K562 (cell line): ENCODE measurements around the gene APOC1. TPM values are rescaled to one million over a fixed set of nuclear protein-coding genes. Genes with fewer than 3 reads are reported as not detected.

Source experiments
- CBFA2T2 ChIP-seq: fragments of 450-650 bp; conservative IDR thresholded peaks from 2 replicates; pipeline ENCODE4 v1.6.1; 2017; ENCODE audit warnings: mild to moderate bottlenecking
- CBFB ChIP-seq: sonication (generic); formaldehyde crosslinking; IDR thresholded peaks from 2 replicates; pipeline ENCODE4 v1.4.0; 2020; ENCODE audit warnings: mild to moderate bottlenecking, missing genetic modification reagents
- CBX2 ChIP-seq: fragments of 200-600 bp; sonication (generic); IDR thresholded peaks from one replicate; pipeline ENCODE4 v1.6.1; 2012; ENCODE audit warnings: mild to moderate bottlenecking, low read length, inconsistent platforms; ENCODE audit not compliant: insufficient read depth, poor library complexity, severe bottlenecking
- CCNT2 ChIP-seq: IDR thresholded peaks from 2 replicates; pipeline ENCODE4 v1.6.1; 2011; ENCODE audit warnings: borderline replicate concordance, low read depth, mild to moderate bottlenecking, moderate library complexity, mixed read lengths, low read length; ENCODE audit not compliant: insufficient read length; ENCODE audit errors: extremely low read depth
- CHD1 ChIP-seq: fragments of 200-600 bp; sonication (generic); IDR thresholded peaks from one replicate; pipeline ENCODE4 v1.6.1; 2012; ENCODE audit warnings: mild to moderate bottlenecking, moderate library complexity, low read length, inconsistent platforms
- EP400 ChIP-seq: fragments of 450-650 bp; IDR thresholded peaks from 2 replicates; pipeline ENCODE4 v1.6.1; 2017; ENCODE audit warnings: antibody characterized with exemption, mild to moderate bottlenecking, moderate library complexity
- HCFC1 ChIP-seq: IDR thresholded peaks from 2 replicates; pipeline ENCODE4 v1.6.1; 2012; ENCODE audit warnings: low read depth, low read length, improper control_type of control experiment
- IRF2 ChIP-seq: sonication (generic); formaldehyde crosslinking; IDR thresholded peaks from 2 replicates; pipeline ENCODE4 v1.8.1; 2022; ENCODE audit warnings: mild to moderate bottlenecking, missing genetic modification reagents
- RBFOX2 ChIP-seq: fragments of 200-400 bp; formaldehyde crosslinking; IDR thresholded peaks from 2 replicates; pipeline ENCODE4 v1.6.1; 2017; ENCODE audit warnings: low read depth, mild to moderate bottlenecking, low read length, moderate library complexity
- TAF7 ChIP-seq: fragments of 450-650 bp; IDR thresholded peaks from 2 replicates; pipeline ENCODE4 v1.6.1; 2016; ENCODE audit warnings: missing genetic modification characterization, missing compliant biosample characterization
- TCFL5 ChIP-seq: fragments of 250-450 bp; sonication (Bioruptor Pico); conservative IDR thresholded peaks from 2 replicates; pipeline ENCODE4 v1.6.1; 2021; ENCODE audit warnings: mild to moderate bottlenecking, moderate library complexity, matching md5 sums
- XRCC3 ChIP-seq: fragments of 450-650 bp; IDR thresholded peaks from 2 replicates; pipeline ENCODE4 v1.6.1; 2017; ENCODE audit warnings: mild to moderate bottlenecking, moderate library complexity
- ZNF133 ChIP-seq: fragments of 250-450 bp; sonication (Bioruptor Pico); IDR thresholded peaks from 2 replicates; pipeline ENCODE4 v1.4.0; 2020; ENCODE audit warnings: mild to moderate bottlenecking
- ZNF408 ChIP-seq: fragments of 250-450 bp; sonication (Bioruptor Pico); IDR thresholded peaks from 2 replicates; pipeline ENCODE4 v1.4.0; 2020; ENCODE audit warnings: low read depth, mild to moderate bottlenecking, moderate library complexity
- ZNF551 ChIP-seq: fragments of 250-450 bp; sonication (Bioruptor Pico); IDR thresholded peaks from 2 replicates; pipeline ENCODE4 v1.5.0; 2021; ENCODE audit warnings: mild to moderate bottlenecking, moderate library complexity
- polyA plus RNA-seq, 8 experiments: library from polyadenylated mRNA; depleted of rRNA in 4 of 8; stranded (reverse) in 5 of 8; unstranded in 3 of 8; fragments of >200 nt; fragmentation: Nextera tagmentation in 2 of 8; fragmentation: Illumina TruSeq in 1 of 8; extraction: Ambion mirVana in 2 of 8; extraction: Trizol in 1 of 8; gene quantifications; 2 replicates each; pipeline versions ENCODE4 v1.2.1 to v1.2.3, GENCODE V29; 2011 to 2014; ENCODE audit warnings: inconsistent platforms in 1 of 8, missing spikeins in 1 of 8
- total RNA-seq, 7 experiments: library from RNA; depleted of rRNA in 6 of 7; stranded (reverse); fragments of >200 nt in 6 of 7; fragmentation: Illumina TruSeq in 2 of 7; extraction: Trizol in 2 of 7; gene quantifications; 2 replicates each; pipeline versions ENCODE4 v1.2.1 to v1.2.3, GENCODE V29; 2011 to 2021; ENCODE audit warnings: low replicate concordance in 1 of 7
- TF ChIP-seq, protein P1 (sequence below), 2 experiments: fragments of 250-450 bp in 1 of 2; fragments of 450-650 bp in 1 of 2; sonication (Bioruptor Pico) in 1 of 2; IDR thresholded peaks; 2 replicates each; pipeline versions ENCODE4 v1.6.1 to v1.8.0; 2016 to 2021; ENCODE audit warnings: mild to moderate bottlenecking in 2 of 2, moderate library complexity in 2 of 2, missing compliant biosample characterization in 1 of 2, missing genetic modification characterization in 1 of 2
- TF ChIP-seq, protein P2 (sequence below): sonication (generic); formaldehyde crosslinking; IDR thresholded peaks from 2 replicates; pipeline ENCODE4 v1.8.0; 2023; ENCODE audit warnings: missing genetic modification reagents, mild to moderate bottlenecking, borderline replicate concordance
- TF ChIP-seq, protein P3 (sequence below), 2 experiments: fragments of 150-350 bp in 1 of 2; IDR thresholded peaks; 2 replicates each; pipeline ENCODE4 v1.6.1; 2012 to 2016; ENCODE audit warnings: low read depth in 2 of 2, low read length in 2 of 2, mild to moderate bottlenecking in 1 of 2, moderate library complexity in 1 of 2

Gene APOC1
- total and polyA plus RNA-seq, 9 of the 15 experiments (the other 6 are each of a cell fraction or from before 2014, with no cell fraction given), result 115 to 408 (median 220) TPM

DNA sequence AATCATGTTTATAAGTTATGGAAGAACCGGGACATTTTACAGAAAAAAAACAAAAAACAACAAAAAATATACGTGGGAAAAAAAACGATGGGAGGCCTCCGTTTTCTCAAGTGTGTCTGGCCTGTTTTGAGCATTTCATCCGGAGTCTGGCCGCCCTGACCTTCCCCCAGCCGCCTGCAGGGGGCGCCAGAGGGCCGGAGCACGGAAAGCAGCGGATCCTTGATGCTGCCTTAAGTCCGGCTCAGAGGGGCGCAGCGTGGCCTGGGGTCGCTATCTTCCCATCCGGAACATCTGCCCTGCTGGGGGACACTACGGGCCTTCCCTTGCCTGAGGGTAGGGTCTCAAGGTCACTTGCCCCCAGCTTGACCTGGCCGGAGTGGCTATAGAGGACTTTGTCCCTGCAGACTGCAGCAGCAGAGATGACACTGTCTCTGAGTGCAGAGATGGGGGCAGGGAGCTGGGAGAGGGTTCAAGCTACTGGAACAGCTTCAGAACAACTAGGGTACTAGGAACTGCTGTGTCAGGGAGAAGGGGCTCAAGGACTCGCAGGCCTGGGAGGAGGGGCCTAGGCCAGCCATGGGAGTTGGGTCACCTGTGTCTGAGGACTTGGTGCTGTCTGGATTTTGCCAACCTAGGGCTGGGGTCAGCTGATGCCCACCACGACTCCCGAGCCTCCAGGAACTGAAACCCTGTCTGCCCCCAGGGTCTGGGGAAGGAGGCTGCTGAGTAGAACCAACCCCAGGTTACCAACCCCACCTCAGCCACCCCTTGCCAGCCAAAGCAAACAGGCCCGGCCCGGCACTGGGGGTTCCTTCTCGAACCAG is 10.6 kb upstream of the APOC1 start (continued):
- no peak for TF ChIP-seq CBFB
- no peak for TF ChIP-seq ZNF551 (CRISPR knock-in tag)
- TF ChIP-seq IRF2 (CRISPR knock-in tag), result no peak
- TF ChIP-seq, protein P1, sequence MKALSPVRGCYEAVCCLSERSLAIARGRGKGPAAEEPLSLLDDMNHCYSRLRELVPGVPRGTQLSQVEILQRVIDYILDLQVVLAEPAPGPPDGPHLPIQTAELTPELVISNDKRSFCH (CRISPR knock-in tag; IDR thresholded peaks at IDR 0.05), result no peak
- TF ChIP-seq, protein P1 (tag; IDR thresholded peaks at IDR 0.05), result no peak
- TF ChIP-seq TCFL5 (CRISPR knock-in tag), result no peak
- TF ChIP-seq ZNF133 (CRISPR knock-in tag), result no peak
- no peak for TF ChIP-seq CBX2
- no peak for TF ChIP-seq CBFA2T2
- TF ChIP-seq CCNT2, result peak; percentile 13
- peak; percentile 56 for TF ChIP-seq RBFOX2
- TF ChIP-seq, protein P2, sequence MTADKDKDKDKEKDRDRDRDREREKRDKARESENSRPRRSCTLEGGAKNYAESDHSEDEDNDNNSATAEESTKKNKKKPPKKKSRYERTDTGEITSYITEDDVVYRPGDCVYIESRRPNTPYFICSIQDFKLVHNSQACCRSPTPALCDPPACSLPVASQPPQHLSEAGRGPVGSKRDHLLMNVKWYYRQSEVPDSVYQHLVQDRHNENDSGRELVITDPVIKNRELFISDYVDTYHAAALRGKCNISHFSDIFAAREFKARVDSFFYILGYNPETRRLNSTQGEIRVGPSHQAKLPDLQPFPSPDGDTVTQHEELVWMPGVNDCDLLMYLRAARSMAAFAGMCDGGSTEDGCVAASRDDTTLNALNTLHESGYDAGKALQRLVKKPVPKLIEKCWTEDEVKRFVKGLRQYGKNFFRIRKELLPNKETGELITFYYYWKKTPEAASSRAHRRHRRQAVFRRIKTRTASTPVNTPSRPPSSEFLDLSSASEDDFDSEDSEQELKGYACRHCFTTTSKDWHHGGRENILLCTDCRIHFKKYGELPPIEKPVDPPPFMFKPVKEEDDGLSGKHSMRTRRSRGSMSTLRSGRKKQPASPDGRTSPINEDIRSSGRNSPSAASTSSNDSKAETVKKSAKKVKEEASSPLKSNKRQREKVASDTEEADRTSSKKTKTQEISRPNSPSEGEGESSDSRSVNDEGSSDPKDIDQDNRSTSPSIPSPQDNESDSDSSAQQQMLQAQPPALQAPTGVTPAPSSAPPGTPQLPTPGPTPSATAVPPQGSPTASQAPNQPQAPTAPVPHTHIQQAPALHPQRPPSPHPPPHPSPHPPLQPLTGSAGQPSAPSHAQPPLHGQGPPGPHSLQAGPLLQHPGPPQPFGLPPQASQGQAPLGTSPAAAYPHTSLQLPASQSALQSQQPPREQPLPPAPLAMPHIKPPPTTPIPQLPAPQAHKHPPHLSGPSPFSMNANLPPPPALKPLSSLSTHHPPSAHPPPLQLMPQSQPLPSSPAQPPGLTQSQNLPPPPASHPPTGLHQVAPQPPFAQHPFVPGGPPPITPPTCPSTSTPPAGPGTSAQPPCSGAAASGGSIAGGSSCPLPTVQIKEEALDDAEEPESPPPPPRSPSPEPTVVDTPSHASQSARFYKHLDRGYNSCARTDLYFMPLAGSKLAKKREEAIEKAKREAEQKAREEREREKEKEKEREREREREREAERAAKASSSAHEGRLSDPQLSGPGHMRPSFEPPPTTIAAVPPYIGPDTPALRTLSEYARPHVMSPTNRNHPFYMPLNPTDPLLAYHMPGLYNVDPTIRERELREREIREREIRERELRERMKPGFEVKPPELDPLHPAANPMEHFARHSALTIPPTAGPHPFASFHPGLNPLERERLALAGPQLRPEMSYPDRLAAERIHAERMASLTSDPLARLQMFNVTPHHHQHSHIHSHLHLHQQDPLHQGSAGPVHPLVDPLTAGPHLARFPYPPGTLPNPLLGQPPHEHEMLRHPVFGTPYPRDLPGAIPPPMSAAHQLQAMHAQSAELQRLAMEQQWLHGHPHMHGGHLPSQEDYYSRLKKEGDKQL, result no peak
- no peak; the same call in 1 of the 2 replicates for TF ChIP-seq EP400
- TF ChIP-seq, protein P3, sequence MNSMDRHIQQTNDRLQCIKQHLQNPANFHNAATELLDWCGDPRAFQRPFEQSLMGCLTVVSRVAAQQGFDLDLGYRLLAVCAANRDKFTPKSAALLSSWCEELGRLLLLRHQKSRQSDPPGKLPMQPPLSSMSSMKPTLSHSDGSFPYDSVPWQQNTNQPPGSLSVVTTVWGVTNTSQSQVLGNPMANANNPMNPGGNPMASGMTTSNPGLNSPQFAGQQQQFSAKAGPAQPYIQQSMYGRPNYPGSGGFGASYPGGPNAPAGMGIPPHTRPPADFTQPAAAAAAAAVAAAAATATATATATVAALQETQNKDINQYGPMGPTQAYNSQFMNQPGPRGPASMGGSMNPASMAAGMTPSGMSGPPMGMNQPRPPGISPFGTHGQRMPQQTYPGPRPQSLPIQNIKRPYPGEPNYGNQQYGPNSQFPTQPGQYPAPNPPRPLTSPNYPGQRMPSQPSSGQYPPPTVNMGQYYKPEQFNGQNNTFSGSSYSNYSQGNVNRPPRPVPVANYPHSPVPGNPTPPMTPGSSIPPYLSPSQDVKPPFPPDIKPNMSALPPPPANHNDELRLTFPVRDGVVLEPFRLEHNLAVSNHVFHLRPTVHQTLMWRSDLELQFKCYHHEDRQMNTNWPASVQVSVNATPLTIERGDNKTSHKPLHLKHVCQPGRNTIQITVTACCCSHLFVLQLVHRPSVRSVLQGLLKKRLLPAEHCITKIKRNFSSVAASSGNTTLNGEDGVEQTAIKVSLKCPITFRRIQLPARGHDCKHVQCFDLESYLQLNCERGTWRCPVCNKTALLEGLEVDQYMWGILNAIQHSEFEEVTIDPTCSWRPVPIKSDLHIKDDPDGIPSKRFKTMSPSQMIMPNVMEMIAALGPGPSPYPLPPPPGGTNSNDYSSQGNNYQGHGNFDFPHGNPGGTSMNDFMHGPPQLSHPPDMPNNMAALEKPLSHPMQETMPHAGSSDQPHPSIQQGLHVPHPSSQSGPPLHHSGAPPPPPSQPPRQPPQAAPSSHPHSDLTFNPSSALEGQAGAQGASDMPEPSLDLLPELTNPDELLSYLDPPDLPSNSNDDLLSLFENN (IDR thresholded peaks at IDR 0.05; ENCODE audit: low read depth in 2 of 2, low read length in 2 of 2), result 0 out of 4 replicates have a peak, but pooled peaks of 1 of the 2 experiments have one; percentile 51
- TF ChIP-seq XRCC3, result no peak
- TF ChIP-seq HCFC1, result no peak
- TF ChIP-seq TAF7 (tag), result no peak
- TF ChIP-seq ZNF408 (CRISPR knock-in tag), result no peak
- no peak for TF ChIP-seq CHD1
